LNCaP clone FGC (cell line): Measurements from ENCODE around the gene NT5DC2.

Experiments used
- DNase-seq: peaks from one replicate; pipeline ENCODE4 v3.0.0-alpha.2; 2011; ENCODE audit warnings: low read depth
- H3K4me3 ChIP-seq: 2 replicates; pipeline ENCODE4 v1.5.1; 2011; ENCODE audit warnings: mild to moderate bottlenecking, low read depth, low read length, control low read depth
- TF ChIP-seq, protein P1 (sequence below): IDR thresholded peaks from 2 replicates; pipeline ENCODE4 v1.5.1; 2012; ENCODE audit warnings: mild to moderate bottlenecking; ENCODE audit not compliant: control insufficient read depth, insufficient read depth; ENCODE audit errors: extremely low read depth

Gene NT5DC2

GRCh38 chr3:52490939-52491526 lies 42.6 kb downstream of the NT5DC2 start:
- no peak for DNase-seq
- no peak overlapping the region for H3K4me3 ChIP-seq
- TF ChIP-seq, protein P1, sequence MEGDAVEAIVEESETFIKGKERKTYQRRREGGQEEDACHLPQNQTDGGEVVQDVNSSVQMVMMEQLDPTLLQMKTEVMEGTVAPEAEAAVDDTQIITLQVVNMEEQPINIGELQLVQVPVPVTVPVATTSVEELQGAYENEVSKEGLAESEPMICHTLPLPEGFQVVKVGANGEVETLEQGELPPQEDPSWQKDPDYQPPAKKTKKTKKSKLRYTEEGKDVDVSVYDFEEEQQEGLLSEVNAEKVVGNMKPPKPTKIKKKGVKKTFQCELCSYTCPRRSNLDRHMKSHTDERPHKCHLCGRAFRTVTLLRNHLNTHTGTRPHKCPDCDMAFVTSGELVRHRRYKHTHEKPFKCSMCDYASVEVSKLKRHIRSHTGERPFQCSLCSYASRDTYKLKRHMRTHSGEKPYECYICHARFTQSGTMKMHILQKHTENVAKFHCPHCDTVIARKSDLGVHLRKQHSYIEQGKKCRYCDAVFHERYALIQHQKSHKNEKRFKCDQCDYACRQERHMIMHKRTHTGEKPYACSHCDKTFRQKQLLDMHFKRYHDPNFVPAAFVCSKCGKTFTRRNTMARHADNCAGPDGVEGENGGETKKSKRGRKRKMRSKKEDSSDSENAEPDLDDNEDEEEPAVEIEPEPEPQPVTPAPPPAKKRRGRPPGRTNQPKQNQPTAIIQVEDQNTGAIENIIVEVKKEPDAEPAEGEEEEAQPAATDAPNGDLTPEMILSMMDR, result no peak

DNA sequence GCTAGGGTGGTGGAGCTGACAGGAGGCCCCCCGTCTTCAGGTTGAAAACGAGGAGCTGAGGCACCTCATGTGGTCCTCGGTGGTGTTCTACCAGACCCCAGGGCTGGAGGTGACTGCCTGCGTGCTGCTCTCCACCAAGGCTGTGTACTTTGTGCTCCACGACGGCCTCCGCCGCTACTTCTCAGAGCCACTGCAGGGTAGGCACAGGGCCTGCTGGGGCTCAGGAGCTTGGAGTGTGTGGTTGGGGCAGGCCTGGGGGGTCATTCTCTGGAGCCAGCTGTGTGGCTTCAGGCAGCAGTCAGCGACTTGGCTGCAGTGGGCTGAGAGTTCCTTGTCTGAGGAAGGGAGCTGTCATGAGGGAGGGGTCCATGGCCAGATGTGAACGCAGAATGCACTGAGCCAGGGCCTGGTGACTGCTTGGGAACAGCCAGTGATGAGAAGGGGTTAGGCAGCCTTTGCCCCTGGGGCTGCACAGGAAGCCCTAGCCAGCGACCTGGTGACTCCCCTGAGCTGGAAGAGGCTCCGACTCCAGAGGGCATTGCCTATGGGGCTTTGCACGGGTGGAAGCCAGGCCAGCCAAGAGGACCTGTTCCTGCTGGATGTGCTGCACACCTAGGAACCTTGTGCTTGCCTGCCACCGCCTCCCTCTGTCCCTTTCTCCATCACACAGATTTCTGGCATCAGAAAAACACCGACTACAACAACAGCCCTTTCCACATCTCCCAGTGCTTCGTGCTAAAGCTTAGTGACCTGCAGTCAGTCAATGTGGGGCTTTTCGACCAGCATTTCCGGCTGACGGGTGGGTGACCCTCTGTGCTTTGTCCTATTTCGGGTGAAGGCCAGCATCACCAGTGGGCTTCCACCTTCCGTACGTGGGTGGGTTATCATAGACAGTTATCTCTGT lies 43.4 kb downstream of the NT5DC2 start:
- no peak for DNase-seq
- no peak overlapping the region for H3K4me3 ChIP-seq
- TF ChIP-seq, protein P1, result no peak

DNA sequence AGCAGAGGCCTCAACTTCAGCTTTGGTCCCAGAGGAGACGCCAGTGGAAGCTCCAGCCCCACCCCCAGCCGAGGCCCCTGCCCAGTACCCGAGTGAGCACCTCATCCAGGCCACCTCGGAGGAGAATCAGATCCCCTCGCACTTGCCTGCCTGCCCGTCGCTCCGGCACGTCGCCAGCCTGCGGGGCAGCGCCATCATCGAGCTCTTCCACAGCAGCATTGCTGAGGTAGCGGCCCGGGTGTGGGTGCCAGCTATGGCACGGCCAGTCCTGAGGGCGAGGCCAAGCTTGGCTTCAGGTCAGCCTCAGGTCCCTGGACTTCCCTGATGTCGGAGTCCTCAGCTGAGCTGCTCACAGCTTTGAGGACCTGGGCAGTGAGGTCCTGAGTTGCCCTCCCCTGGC lies 44.2 kb downstream of the NT5DC2 start:
- TF ChIP-seq, protein P1, result no peak
- no peak for DNase-seq
- no peak overlapping the region for H3K4me3 ChIP-seq

GRCh38 chr3:52488746-52489145 lies 44.9 kb downstream of the NT5DC2 start:
- no peak for DNase-seq
- no peak overlapping the region for H3K4me3 ChIP-seq
- TF ChIP-seq, protein P1, result no peak

GRCh38 chr3:52487788-52488691 lies 45.6 kb downstream of the NT5DC2 start:
- no peak for DNase-seq
- TF ChIP-seq, protein P1, result no peak
- H3K4me3 ChIP-seq, result no peak overlapping the region

- TF ChIP-seq, protein P1, result no peak
- no peak for DNase-seq
- H3K4me3 ChIP-seq, result no peak overlapping the region
These were observed 46.4 kb downstream of the NT5DC2 start for GRCh38 chr3:52487050-52487787.
